Measurements from ENCODE around the gene IRAK2.

DNA sequence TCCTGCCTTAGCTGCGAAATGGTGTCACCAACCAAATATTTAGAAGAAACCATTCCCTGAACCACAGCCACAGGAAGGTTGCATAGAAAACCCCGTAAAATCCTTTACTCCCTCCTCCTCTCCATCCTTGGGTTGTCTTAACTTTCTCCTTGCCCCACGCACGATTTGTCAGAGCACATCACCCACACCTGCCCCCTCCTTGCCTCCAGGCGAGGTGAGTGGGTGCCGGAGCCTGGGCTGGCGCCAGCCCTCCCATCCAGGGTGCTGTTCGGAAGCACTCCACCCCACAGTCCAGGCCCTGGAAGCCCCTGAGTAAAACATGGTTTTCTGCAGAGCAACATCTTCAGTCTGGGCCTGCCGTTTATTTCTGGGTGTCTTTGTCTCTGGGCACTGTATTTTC, 124.4 kb downstream of the IRAK2 start:
- TF ChIP-seq, protein P1, sequence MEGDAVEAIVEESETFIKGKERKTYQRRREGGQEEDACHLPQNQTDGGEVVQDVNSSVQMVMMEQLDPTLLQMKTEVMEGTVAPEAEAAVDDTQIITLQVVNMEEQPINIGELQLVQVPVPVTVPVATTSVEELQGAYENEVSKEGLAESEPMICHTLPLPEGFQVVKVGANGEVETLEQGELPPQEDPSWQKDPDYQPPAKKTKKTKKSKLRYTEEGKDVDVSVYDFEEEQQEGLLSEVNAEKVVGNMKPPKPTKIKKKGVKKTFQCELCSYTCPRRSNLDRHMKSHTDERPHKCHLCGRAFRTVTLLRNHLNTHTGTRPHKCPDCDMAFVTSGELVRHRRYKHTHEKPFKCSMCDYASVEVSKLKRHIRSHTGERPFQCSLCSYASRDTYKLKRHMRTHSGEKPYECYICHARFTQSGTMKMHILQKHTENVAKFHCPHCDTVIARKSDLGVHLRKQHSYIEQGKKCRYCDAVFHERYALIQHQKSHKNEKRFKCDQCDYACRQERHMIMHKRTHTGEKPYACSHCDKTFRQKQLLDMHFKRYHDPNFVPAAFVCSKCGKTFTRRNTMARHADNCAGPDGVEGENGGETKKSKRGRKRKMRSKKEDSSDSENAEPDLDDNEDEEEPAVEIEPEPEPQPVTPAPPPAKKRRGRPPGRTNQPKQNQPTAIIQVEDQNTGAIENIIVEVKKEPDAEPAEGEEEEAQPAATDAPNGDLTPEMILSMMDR (IDR thresholded peaks at IDR 0.05): no peak
- no peak for TF ChIP-seq EZH2 (IDR thresholded peaks at IDR 0.05)
